Activated CD4-positive, alpha-beta T cell treated with anti-CD3 and anti-CD28 coated beads, Interleukin-2, amount 10 ng/mL, durations not matched to agents 7 days and 5 days (primary cell): Measurements from ENCODE around the gene CAPN12. TPM values are rescaled to one million over a fixed set of nuclear protein-coding genes. Genes with fewer than 3 reads are reported as not detected.
A peak's percentile ranks its signal among the peaks of the same experiment; 100 is the strongest.

ENCODE experiments used
- CTCF ChIA-PET: fragments of 350-600 bp; sonication (Branson Sonifier 250); formaldehyde crosslinking; loops from one replicate; lab custom pipeline; 2021; ENCODE audit warnings: antibody characterized with exemption; lab: Charles Lee
- POLR2A ChIA-PET: fragments of 350-600 bp; sonication (Branson Sonifier 250); formaldehyde crosslinking; loops from one replicate; lab custom pipeline; 2021; ENCODE audit warnings: antibody characterized with exemption; lab: Charles Lee
- DNase-seq: peaks from one replicate; pipeline ENCODE4 v3.0.0-alpha.2; 2020
- H3K27ac Mint-ChIP-seq: one replicate; pipeline ENCODE4 v1.8.0; 2021; ENCODE audit warnings: mild to moderate bottlenecking, moderate library complexity, mixed read lengths
- H3K27me3 Mint-ChIP-seq: one replicate; pipeline ENCODE4 v1.8.0; 2021; ENCODE audit warnings: mixed read lengths
- H3K36me3 Mint-ChIP-seq: one replicate; pipeline ENCODE4 v1.8.0; 2021; ENCODE audit warnings: low read depth, mixed read lengths
- H3K4me1 Mint-ChIP-seq: one replicate; pipeline ENCODE4 v1.8.0; 2021; ENCODE audit warnings: mixed read lengths
- H3K4me3 Mint-ChIP-seq: one replicate; pipeline ENCODE4 v1.8.0; 2021; ENCODE audit warnings: mild to moderate bottlenecking, moderate library complexity, mixed read lengths
- H3K9me3 Mint-ChIP-seq: one replicate; pipeline ENCODE4 v1.8.0; 2021; ENCODE audit warnings: mixed read lengths
- total RNA-seq, 2 experiments: library from RNA; stranded (reverse); gene quantifications; one replicate each; pipeline ENCODE4 v1.2.3, GENCODE V29; 2021

The CAPN12 gene
- total RNA-seq, 2 experiments from 2014 or later = 3.5 to 3.7 TPM

- ChIA-PET POLR2A (no interaction called here), CTCF (interaction anchor here (0.6 kb wide), 1 partner anchor 26 kb away, joined by 3 read pairs; no protein-coding TSS in a partner anchor)
- Mint-ChIP-seq H3K4me3 (no peak overlapping the region), H3K9me3 (no peaks in the 10 kb centered on the region), H3K36me3 (peaks cover 23% of the 10 kb centered on the region), H3K4me1 (peaks cover 85% of the 10 kb centered on the region), H3K27me3 (no peaks in the 10 kb centered on the region), H3K27ac (no peak overlapping the region)
- no peak for DNase-seq
These were observed 56.4 kb downstream of the CAPN12 start for GRCh38 chr19:38687837-38688378.

- Mint-ChIP-seq H3K4me1 (peaks cover 82% of the 10 kb centered on the region), H3K27me3 (no peaks in the 10 kb centered on the region), H3K9me3 (peaks cover 4% of the 10 kb centered on the region), H3K27ac (peak overlapping the region; percentile 68), H3K36me3 (peaks cover 32% of the 10 kb centered on the region), H3K4me3 (peak overlapping the region; percentile 41)
- CTCF ChIA-PET = interaction anchor here (0.5 to 2.2 kb wide), 13 partner anchors 9 to 171 kb away, joined by 3 to 7 read pairs (median 3); no protein-coding TSS in a partner anchor
- DNase-seq = peak; percentile 49
- POLR2A ChIA-PET = no interaction called here
These were observed 57.8 kb downstream of the CAPN12 start for GRCh38 chr19:38686530-38686888.

GRCh38 chr19:38685666-38686529 lies 58.4 kb downstream of the CAPN12 start:
- peak; percentile 27 for DNase-seq
- Mint-ChIP-seq H3K36me3 (peaks cover 37% of the 10 kb centered on the region), H3K9me3 (peaks cover 4% of the 10 kb centered on the region), H3K27ac (peak overlapping the region; percentile 68), H3K4me3 (peak overlapping the region; percentile 41), H3K4me1 (peaks cover 85% of the 10 kb centered on the region), H3K27me3 (no peaks in the 10 kb centered on the region)
- POLR2A ChIA-PET = no interaction called here
- CTCF ChIA-PET = interaction anchor here (0.5 to 2.2 kb wide), 13 partner anchors 8 to 170 kb away, joined by 3 to 7 read pairs (median 3); no protein-coding TSS in a partner anchor

- peaks cover 87% of the 10 kb centered on the region for H3K4me1 Mint-ChIP-seq
- POLR2A ChIA-PET = no interaction called here
- CTCF ChIA-PET = interaction anchor here (2.1 to 2.2 kb wide), 2 partner anchors 15 to 21 kb away, joined by 6 to 7 read pairs; no protein-coding TSS in a partner anchor
- peak overlapping the region; percentile 50 for H3K27ac Mint-ChIP-seq
- H3K4me3 Mint-ChIP-seq = no peak overlapping the region
- peaks cover 35% of the 10 kb centered on the region for H3K36me3 Mint-ChIP-seq
- H3K9me3 Mint-ChIP-seq = peaks cover 4% of the 10 kb centered on the region
- DNase-seq = no peak
- no peaks in the 10 kb centered on the region for H3K27me3 Mint-ChIP-seq
These were observed 59.2 kb downstream of the CAPN12 start for GRCh38 chr19:38684862-38685665.

- H3K9me3 Mint-ChIP-seq = peaks cover 4% of the 10 kb centered on the region
- ChIA-PET CTCF (interaction anchor here (1.0 to 2.2 kb wide), 3 partner anchors 10 to 47 kb away, joined by 3 to 7 read pairs (median 3); no protein-coding TSS in a partner anchor), POLR2A (no interaction called here)
- H3K27ac Mint-ChIP-seq = peak overlapping the region; percentile 82
- peaks cover 39% of the 10 kb centered on the region for H3K36me3 Mint-ChIP-seq
- H3K27me3 Mint-ChIP-seq = no peaks in the 10 kb centered on the region
- DNase-seq = peak; percentile 20
- peaks cover 93% of the 10 kb centered on the region for H3K4me1 Mint-ChIP-seq
- H3K4me3 Mint-ChIP-seq = no peak overlapping the region
These were observed 60.0 kb downstream of the CAPN12 start for GRCh38 chr19:38684078-38684861.

- DNase-seq = peak; percentile 33
- H3K9me3 Mint-ChIP-seq = peaks cover 4% of the 10 kb centered on the region
- H3K36me3 Mint-ChIP-seq = peaks cover 38% of the 10 kb centered on the region
- H3K27me3 Mint-ChIP-seq = no peaks in the 10 kb centered on the region
- peaks cover 93% of the 10 kb centered on the region for H3K4me1 Mint-ChIP-seq
- POLR2A ChIA-PET = no interaction called here
- CTCF ChIA-PET = interaction anchor here (0.6 to 1.1 kb wide), 3 partner anchors 9 to 59 kb away, joined by 3 read pairs; no protein-coding TSS in a partner anchor
- no peak overlapping the region for H3K4me3 Mint-ChIP-seq
- peak overlapping the region; percentile 82 for H3K27ac Mint-ChIP-seq
These were observed 60.7 kb downstream of the CAPN12 start for GRCh38 chr19:38683393-38684077.

- Mint-ChIP-seq H3K4me1 (peaks cover 98% of the 10 kb centered on the region), H3K36me3 (peaks cover 42% of the 10 kb centered on the region), H3K27ac (peak overlapping the region; percentile 82), H3K4me3 (no peak overlapping the region), H3K9me3 (peaks cover 4% of the 10 kb centered on the region), H3K27me3 (no peaks in the 10 kb centered on the region)
- ChIA-PET CTCF (interaction anchor here (0.5 to 1.3 kb wide), 5 partner anchors 8 to 59 kb away, joined by 3 to 4 read pairs (median 3); no protein-coding TSS in a partner anchor), POLR2A (no interaction called here)
- no peak for DNase-seq
These were observed 61.3 kb downstream of the CAPN12 start for GRCh38 chr19:38682872-38683392.

GRCh38 chr19:38682195-38682867 lies 61.9 kb downstream of the CAPN12 start:
- H3K4me3 Mint-ChIP-seq = no peak overlapping the region
- CTCF ChIA-PET = interaction anchor here (0.5 to 1.4 kb wide), 3 partner anchors 13 to 33 kb away, joined by 3 to 4 read pairs (median 4); no protein-coding TSS in a partner anchor
- peaks cover 44% of the 10 kb centered on the region for H3K36me3 Mint-ChIP-seq
- H3K9me3 Mint-ChIP-seq = peaks cover 4% of the 10 kb centered on the region
- peak overlapping the region; percentile 64 for H3K27ac Mint-ChIP-seq
- H3K27me3 Mint-ChIP-seq = no peaks in the 10 kb centered on the region
- POLR2A ChIA-PET = no interaction called here
- no peak for DNase-seq
- H3K4me1 Mint-ChIP-seq = peaks cover 98% of the 10 kb centered on the region
